ENCODE results near the gene GPR22.

GPR22 gene

GRCh38 chr7:107469929-107470328, at the start of gene GPR22:
Gene GPR22 (plus strand): TSS chr7:107470057. CDS start chr7:107474061, 4,004 bp downstream.
- no peaks in the 10 kb centered on the region for H3K9me3 ChIP-seq (ENCODE audit: control insufficient read depth in 1 of 2, low read length in 2 of 2)
- H3K4me3 ChIP-seq (ENCODE audit: low read depth in 1 of 2, low read length in 2 of 2) = no peak within 1 kb of the TSS
- no peaks in the 10 kb centered on the region for H3K36me3 ChIP-seq (ENCODE audit: control insufficient read depth in 1 of 2, insufficient read depth in 2 of 2, low read length in 2 of 2)
- H3K27ac ChIP-seq (ENCODE audit: low read length) = no peak within 1 kb of the TSS
- no peaks in the 10 kb centered on the region for H3K27me3 ChIP-seq (ENCODE audit: low read depth, low read length)
- H3K4me1 ChIP-seq (ENCODE audit: control insufficient read depth in 1 of 2, insufficient read depth in 2 of 2, low read length in 2 of 2) = no peaks in the 10 kb centered on the region

GRCh38 chr7:107427462-107427861, 42.4 kb upstream of the GPR22 start:
- Histone ChIP-seq H3K27me3 (ENCODE audit: low read depth, low read length) (no peaks in the 10 kb centered on the region), H3K4me3 (ENCODE audit: low read depth in 1 of 2, low read length in 2 of 2) (no peak overlapping the region), H3K36me3 (ENCODE audit: control insufficient read depth in 1 of 2, insufficient read depth in 2 of 2, low read length in 2 of 2) (peaks cover 3 to 5% of the 10 kb centered on the region in 2 donors), H3K4me1 (ENCODE audit: control insufficient read depth in 1 of 2, insufficient read depth in 2 of 2, low read length in 2 of 2) (no peaks in the 10 kb centered on the region), H3K9me3 (ENCODE audit: control insufficient read depth in 1 of 2, low read length in 2 of 2) (no peaks in the 10 kb centered on the region), H3K27ac (ENCODE audit: low read length) (no peak overlapping the region)

- Histone ChIP-seq H3K27ac (ENCODE audit: low read length) (no peak overlapping the region), H3K4me1 (ENCODE audit: control insufficient read depth in 1 of 2, insufficient read depth in 2 of 2, low read length in 2 of 2) (no peaks in the 10 kb centered on the region), H3K36me3 (ENCODE audit: control insufficient read depth in 1 of 2, insufficient read depth in 2 of 2, low read length in 2 of 2) (peaks cover 3 to 5% of the 10 kb centered on the region in 2 donors)
Observed at GRCh38 chr7:107428642-107429041, 41.2 kb upstream of the GPR22 start.

GRCh38 chr7:107430057-107430456, 39.8 kb upstream of the GPR22 start:
- Histone ChIP-seq H3K36me3 (ENCODE audit: control insufficient read depth in 1 of 2, insufficient read depth in 2 of 2, low read length in 2 of 2) (peaks cover 3 to 5% of the 10 kb centered on the region in 2 donors), H3K9me3 (ENCODE audit: control insufficient read depth in 1 of 2, low read length in 2 of 2) (no peaks in the 10 kb centered on the region), H3K27me3 (ENCODE audit: low read depth, low read length) (no peaks in the 10 kb centered on the region), H3K4me1 (ENCODE audit: control insufficient read depth in 1 of 2, insufficient read depth in 2 of 2, low read length in 2 of 2) (no peaks in the 10 kb centered on the region), H3K4me3 (ENCODE audit: low read depth in 1 of 2, low read length in 2 of 2) (no peak overlapping the region), H3K27ac (ENCODE audit: low read length) (no peak overlapping the region)

More at GRCh38 chr7:107428642-107429041, 41.2 kb upstream of the GPR22 start:
- H3K9me3 ChIP-seq (ENCODE audit: control insufficient read depth in 1 of 2, low read length in 2 of 2) = no peaks in the 10 kb centered on the region
- no peak overlapping the region for H3K4me3 ChIP-seq (ENCODE audit: low read depth in 1 of 2, low read length in 2 of 2)
- no peaks in the 10 kb centered on the region for H3K27me3 ChIP-seq (ENCODE audit: low read depth, low read length)

GRCh38 chr7:107432261-107432660, 37.6 kb upstream of the GPR22 start:
- Histone ChIP-seq H3K27me3 (ENCODE audit: low read depth, low read length) (no peaks in the 10 kb centered on the region), H3K27ac (ENCODE audit: low read length) (no peak overlapping the region)

GRCh38 chr7:107435749-107436148, 34.1 kb upstream of the GPR22 start:
- Histone ChIP-seq H3K9me3 (ENCODE audit: control insufficient read depth in 1 of 2, low read length in 2 of 2) (no peaks in the 10 kb centered on the region), H3K27me3 (ENCODE audit: low read depth, low read length) (no peaks in the 10 kb centered on the region), H3K4me3 (ENCODE audit: low read depth in 1 of 2, low read length in 2 of 2) (no peak overlapping the region), H3K27ac (ENCODE audit: low read length) (no peak overlapping the region), H3K36me3 (ENCODE audit: control insufficient read depth in 1 of 2, insufficient read depth in 2 of 2, low read length in 2 of 2) (no peaks in the 10 kb centered on the region), H3K4me1 (ENCODE audit: control insufficient read depth in 1 of 2, insufficient read depth in 2 of 2, low read length in 2 of 2) (no peaks in the 10 kb centered on the region)

More at GRCh38 chr7:107432261-107432660, 37.6 kb upstream of the GPR22 start:
- H3K9me3 ChIP-seq (ENCODE audit: control insufficient read depth in 1 of 2, low read length in 2 of 2) = no peaks in the 10 kb centered on the region
- H3K36me3 ChIP-seq (ENCODE audit: control insufficient read depth in 1 of 2, insufficient read depth in 2 of 2, low read length in 2 of 2) = no peaks in the 10 kb centered on the region
- H3K4me1 ChIP-seq (ENCODE audit: control insufficient read depth in 1 of 2, insufficient read depth in 2 of 2, low read length in 2 of 2) = no peaks in the 10 kb centered on the region
- no peak overlapping the region for H3K4me3 ChIP-seq (ENCODE audit: low read depth in 1 of 2, low read length in 2 of 2)

GRCh38 chr7:107439025-107439424, 30.8 kb upstream of the GPR22 start:
- Histone ChIP-seq H3K4me3 (ENCODE audit: low read depth in 1 of 2, low read length in 2 of 2) (no peak overlapping the region), H3K9me3 (ENCODE audit: control insufficient read depth in 1 of 2, low read length in 2 of 2) (no peaks in the 10 kb centered on the region), H3K36me3 (ENCODE audit: control insufficient read depth in 1 of 2, insufficient read depth in 2 of 2, low read length in 2 of 2) (no peaks in the 10 kb centered on the region), H3K27ac (ENCODE audit: low read length) (no peak overlapping the region), H3K4me1 (ENCODE audit: control insufficient read depth in 1 of 2, insufficient read depth in 2 of 2, low read length in 2 of 2) (no peaks in the 10 kb centered on the region), H3K27me3 (ENCODE audit: low read depth, low read length) (no peaks in the 10 kb centered on the region)

GRCh38 chr7:107441581-107442422, 28.1 kb upstream of the GPR22 start:
- Histone ChIP-seq H3K27ac (ENCODE audit: low read length) (no peak overlapping the region), H3K36me3 (ENCODE audit: control insufficient read depth in 1 of 2, insufficient read depth in 2 of 2, low read length in 2 of 2) (no peaks in the 10 kb centered on the region), H3K4me3 (ENCODE audit: low read depth in 1 of 2, low read length in 2 of 2) (no peak overlapping the region), H3K9me3 (ENCODE audit: control insufficient read depth in 1 of 2, low read length in 2 of 2) (no peaks in the 10 kb centered on the region), H3K4me1 (ENCODE audit: control insufficient read depth in 1 of 2, insufficient read depth in 2 of 2, low read length in 2 of 2) (no peaks in the 10 kb centered on the region), H3K27me3 (ENCODE audit: low read depth, low read length) (no peaks in the 10 kb centered on the region)

GRCh38 chr7:107442678-107443077, 27.2 kb upstream of the GPR22 start:
- no peaks in the 10 kb centered on the region for H3K4me1 ChIP-seq (ENCODE audit: control insufficient read depth in 1 of 2, insufficient read depth in 2 of 2, low read length in 2 of 2)
- H3K27me3 ChIP-seq (ENCODE audit: low read depth, low read length) = no peaks in the 10 kb centered on the region
- H3K4me3 ChIP-seq (ENCODE audit: low read depth in 1 of 2, low read length in 2 of 2) = no peak overlapping the region
- H3K27ac ChIP-seq (ENCODE audit: low read length) = no peak overlapping the region
- H3K36me3 ChIP-seq (ENCODE audit: control insufficient read depth in 1 of 2, insufficient read depth in 2 of 2, low read length in 2 of 2) = no peaks in the 10 kb centered on the region
- H3K9me3 ChIP-seq (ENCODE audit: control insufficient read depth in 1 of 2, low read length in 2 of 2) = no peaks in the 10 kb centered on the region

- H3K9me3 ChIP-seq (ENCODE audit: control insufficient read depth in 1 of 2, low read length in 2 of 2) = no peaks in the 10 kb centered on the region
- no peak overlapping the region for H3K4me3 ChIP-seq (ENCODE audit: low read depth in 1 of 2, low read length in 2 of 2)
- no peaks in the 10 kb centered on the region for H3K36me3 ChIP-seq (ENCODE audit: control insufficient read depth in 1 of 2, insufficient read depth in 2 of 2, low read length in 2 of 2)
- H3K27ac ChIP-seq (ENCODE audit: low read length) = no peak overlapping the region
- H3K4me1 ChIP-seq (ENCODE audit: control insufficient read depth in 1 of 2, insufficient read depth in 2 of 2, low read length in 2 of 2) = no peaks in the 10 kb centered on the region
- no peaks in the 10 kb centered on the region for H3K27me3 ChIP-seq (ENCODE audit: low read depth, low read length)
Observed at GRCh38 chr7:107446531-107446930, 23.3 kb upstream of the GPR22 start.

GRCh38 chr7:107446988-107447387, 22.9 kb upstream of the GPR22 start:
- no peaks in the 10 kb centered on the region for H3K4me1 ChIP-seq (ENCODE audit: control insufficient read depth in 1 of 2, insufficient read depth in 2 of 2, low read length in 2 of 2)
- H3K9me3 ChIP-seq (ENCODE audit: control insufficient read depth in 1 of 2, low read length in 2 of 2) = no peaks in the 10 kb centered on the region
- no peaks in the 10 kb centered on the region for H3K36me3 ChIP-seq (ENCODE audit: control insufficient read depth in 1 of 2, insufficient read depth in 2 of 2, low read length in 2 of 2)
- no peaks in the 10 kb centered on the region for H3K27me3 ChIP-seq (ENCODE audit: low read depth, low read length)
- no peak overlapping the region for H3K4me3 ChIP-seq (ENCODE audit: low read depth in 1 of 2, low read length in 2 of 2)
- H3K27ac ChIP-seq (ENCODE audit: low read length) = no peak overlapping the region

- no peaks in the 10 kb centered on the region for H3K9me3 ChIP-seq (ENCODE audit: control insufficient read depth in 1 of 2, low read length in 2 of 2)
- no peaks in the 10 kb centered on the region for H3K36me3 ChIP-seq (ENCODE audit: control insufficient read depth in 1 of 2, insufficient read depth in 2 of 2, low read length in 2 of 2)
- no peaks in the 10 kb centered on the region for H3K27me3 ChIP-seq (ENCODE audit: low read depth, low read length)
- H3K4me1 ChIP-seq (ENCODE audit: control insufficient read depth in 1 of 2, insufficient read depth in 2 of 2, low read length in 2 of 2) = no peaks in the 10 kb centered on the region
- no peak overlapping the region for H3K4me3 ChIP-seq (ENCODE audit: low read depth in 1 of 2, low read length in 2 of 2)
- no peak overlapping the region for H3K27ac ChIP-seq (ENCODE audit: low read length)
Observed at GRCh38 chr7:107450970-107451369, 18.9 kb upstream of the GPR22 start.

Data from muscle layer of duodenum (tissue), 2 donors.